HG03064 (cell line): Measurements from ENCODE around the gene LDB2.

Experiments
- ATAC-seq: cut with Tn5 transposase; IDR thresholded peaks from one replicate; pipeline ENCODE4 v1.9.1; 2021; ENCODE audit warnings: low read depth; ENCODE audit not compliant: unreplicated experiment

Gene LDB2

DNA sequence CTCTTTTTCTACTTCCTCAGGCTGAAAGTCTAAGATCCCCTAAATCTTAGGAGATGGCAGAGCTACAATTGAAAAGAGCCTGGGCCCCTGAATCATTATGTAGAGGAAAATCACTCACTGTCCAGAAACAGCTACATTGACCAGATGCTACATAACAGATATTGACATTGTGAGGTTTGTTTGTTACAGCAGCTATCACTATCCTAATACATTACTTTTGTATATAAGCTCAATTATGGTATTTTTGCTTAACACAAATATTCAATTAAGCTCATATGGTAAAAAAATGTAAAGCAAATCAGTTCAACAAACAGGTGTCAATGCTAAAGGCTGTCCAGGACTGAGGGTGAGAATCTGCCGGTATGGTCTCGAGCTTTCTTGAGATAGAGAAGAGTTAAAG, 89.4 kb downstream of the LDB2 start:
- ATAC-seq, result no peak

DNA sequence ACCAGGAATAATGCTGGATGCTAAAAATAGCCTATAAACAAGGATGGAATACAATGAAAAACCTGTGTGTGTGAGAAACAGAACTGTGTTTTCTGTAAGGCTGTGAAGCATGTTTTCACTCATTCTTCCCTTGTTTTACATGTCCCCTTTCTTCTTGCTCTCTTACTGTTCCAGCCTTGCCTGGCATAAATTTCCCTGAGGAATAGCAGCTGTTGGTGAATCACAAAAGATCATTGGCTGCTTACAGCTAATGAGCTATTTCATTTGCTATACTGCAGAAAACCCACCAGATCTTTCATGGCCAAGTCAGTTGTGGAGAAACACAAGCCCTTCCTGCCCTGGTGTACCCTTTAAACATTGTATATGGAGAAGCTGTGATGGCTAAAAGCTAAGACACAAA, 91.1 kb downstream of the LDB2 start:
- ATAC-seq, result no peak

GRCh38 chr4:16804581-16804980, 93.9 kb downstream of the LDB2 start:
- no peak for ATAC-seq

DNA sequence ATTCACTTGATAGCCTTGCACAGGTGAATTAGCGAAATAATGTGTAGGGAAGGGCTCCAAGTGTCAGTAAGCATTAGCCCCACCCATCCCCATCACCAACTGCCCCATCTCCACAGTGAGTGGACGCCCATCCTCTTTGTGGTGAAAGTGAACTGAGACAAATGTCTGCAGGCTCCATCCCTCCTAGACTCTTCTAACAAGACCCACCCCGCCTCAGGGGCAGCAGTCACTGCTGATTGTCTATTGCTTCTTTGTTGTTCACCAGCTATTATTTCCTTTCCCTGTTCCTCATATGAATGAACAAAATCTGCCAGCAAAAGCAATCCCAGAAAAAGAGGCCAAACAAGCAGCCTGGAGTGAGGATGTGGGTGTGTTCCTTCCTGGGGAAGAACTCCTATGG, 96.4 kb downstream of the LDB2 start:
- ATAC-seq, result no peak

DNA sequence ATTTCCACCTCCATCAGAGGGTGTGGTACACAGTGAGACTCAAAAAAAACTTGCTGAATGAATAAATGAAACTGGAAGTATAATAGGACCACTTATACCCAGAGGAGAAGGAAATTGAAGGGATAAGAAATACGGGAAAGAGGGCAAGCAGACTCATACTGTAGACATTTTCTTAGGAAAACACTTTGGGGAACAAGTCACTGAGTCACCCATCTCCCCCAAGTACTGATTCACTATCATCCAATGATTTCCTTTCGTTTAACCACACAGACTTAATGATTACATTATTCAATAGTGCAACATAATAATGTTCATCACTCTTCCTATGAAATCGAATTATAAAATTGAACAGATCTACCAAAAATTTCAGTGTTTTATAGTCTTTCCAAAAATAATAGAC, 97.1 kb downstream of the LDB2 start:
- no peak for ATAC-seq

DNA sequence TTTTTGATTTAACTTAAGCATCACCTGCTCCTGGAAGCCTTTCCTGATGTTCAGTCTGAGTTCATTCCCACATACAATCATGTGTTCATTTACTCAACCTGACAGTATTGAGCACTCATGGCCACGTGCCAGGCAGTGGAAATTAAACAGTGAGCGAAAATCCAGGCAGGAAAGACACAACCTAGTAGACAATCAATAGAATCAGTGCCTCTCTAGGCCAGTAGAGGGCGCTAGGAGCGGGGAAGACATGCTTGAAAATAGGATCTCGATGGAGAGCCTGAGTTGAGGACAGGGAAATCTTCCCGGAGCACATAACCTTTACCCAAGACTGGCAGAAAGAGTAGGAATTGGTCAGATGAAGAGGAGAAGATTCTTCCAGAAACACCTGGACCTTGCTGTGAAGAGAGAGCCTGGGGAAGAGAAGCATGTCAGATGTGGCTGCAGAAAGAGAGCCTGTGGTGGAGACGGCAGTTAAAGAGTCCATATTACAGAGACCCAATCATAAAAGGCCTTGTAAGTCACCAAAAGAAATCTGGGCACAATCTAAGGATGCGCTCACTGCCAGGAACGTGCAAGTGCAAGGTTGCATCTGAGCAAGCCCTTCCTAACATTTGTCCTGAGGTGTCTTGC, 103.5 kb downstream of the LDB2 start:
- ATAC-seq, result no peak

DNA sequence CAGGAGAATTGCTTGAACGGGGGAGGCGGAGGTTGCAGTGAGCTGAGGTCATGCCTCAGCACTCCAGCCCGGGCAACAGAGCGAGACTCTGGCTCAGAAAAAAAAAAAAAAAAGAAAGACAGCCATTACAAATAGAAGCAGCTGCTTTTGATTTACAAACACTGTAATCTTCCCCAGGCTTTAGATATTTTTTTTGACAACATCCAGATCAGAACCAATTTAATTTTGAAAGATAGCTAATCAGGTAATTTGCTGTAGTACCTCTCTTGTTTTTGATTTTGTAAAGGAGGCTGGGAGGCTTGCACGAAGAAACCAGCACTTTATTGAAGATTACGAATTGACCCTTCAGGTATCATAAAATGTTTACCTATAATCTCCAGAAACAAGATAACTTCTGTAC, 107.0 kb downstream of the LDB2 start:
- no peak for ATAC-seq

DNA sequence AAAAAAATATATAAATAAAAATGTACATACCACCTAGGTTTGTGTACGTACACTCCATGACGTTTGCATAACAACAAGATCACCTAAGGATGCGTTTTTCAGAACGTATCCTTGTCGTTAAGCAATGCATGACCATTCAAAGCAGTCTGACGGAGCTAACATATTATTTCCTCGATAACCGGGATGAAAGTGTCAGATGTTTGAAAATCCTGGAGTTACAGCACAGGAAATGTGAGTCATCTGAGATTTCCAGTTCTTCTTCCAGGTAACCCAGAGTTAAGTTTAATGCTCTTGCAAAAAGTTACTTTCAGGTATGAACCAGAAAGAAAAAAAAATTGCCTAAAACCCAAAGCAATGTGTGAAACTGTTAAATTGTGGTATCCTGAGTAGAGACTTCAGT, 107.9 kb downstream of the LDB2 start:
- no peak for ATAC-seq

DNA sequence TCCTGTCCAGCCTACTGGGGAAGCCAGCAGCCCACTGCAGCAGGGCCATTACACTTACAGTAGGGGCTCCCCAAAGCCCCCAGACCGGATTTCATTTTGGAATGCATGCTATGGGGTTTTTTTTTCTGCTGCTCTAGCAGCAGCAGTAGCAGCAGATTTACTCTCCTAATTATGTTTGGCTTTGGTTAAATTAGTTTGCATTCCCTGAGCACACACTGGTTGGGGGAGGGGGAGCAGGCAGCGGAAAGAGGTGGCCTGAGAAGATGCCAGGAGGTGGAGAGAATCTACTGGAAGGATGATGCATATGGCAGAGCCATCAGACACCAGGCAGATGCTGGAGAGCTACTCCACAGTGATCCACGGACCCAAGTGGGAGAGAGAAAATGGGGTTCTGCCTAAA, 109.6 kb downstream of the LDB2 start:
- no peak for ATAC-seq

GRCh38 chr4:16785793-16786527, 112.5 kb downstream of the LDB2 start:
- ATAC-seq, result no peak

DNA sequence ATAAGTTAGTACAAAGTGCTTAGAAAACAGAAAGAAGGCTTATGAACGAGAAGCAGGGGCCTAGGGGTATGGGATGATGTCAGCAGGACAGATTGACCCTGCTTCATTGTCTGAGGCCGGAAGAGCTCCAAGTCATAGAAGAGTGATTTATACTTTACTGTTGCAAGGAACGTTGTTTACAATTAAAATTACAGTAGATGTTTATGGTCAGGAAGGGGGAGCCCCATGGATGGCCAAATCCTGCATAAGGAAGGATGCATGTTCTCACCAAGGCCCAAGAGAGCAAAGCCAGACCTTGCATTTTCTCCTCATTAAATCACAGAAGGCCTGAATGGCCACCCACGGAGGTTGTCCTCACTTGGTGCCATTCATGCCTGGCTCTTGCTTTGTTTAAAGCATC, 115.3 kb downstream of the LDB2 start:
- ATAC-seq, result no peak

- ATAC-seq, result no peak
Measured at GRCh38 chr4:16779028-16779675, 119.3 kb downstream of the LDB2 start.

DNA sequence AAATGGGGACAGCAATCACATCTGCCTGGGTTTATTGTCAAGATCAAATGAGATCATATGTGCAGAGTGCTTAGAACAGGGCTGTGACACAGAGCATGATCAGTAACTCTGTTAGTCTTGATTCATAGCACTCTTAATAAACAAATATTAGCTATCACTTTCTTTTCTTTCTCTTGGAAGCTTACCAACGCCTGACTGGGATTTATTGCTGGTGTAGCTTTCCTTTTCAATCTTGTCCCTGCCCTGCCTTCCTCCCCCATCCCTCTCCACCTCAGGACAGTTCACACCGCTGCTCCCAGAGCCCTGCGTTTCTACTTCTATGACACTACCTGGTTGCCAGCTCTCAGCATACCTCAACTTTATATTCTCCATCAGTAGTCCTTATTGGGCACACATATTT, 120.7 kb downstream of the LDB2 start:
- no peak for ATAC-seq

- ATAC-seq, result no peak
Measured at GRCh38 chr4:16775411-16776154, 122.9 kb downstream of the LDB2 start.

DNA sequence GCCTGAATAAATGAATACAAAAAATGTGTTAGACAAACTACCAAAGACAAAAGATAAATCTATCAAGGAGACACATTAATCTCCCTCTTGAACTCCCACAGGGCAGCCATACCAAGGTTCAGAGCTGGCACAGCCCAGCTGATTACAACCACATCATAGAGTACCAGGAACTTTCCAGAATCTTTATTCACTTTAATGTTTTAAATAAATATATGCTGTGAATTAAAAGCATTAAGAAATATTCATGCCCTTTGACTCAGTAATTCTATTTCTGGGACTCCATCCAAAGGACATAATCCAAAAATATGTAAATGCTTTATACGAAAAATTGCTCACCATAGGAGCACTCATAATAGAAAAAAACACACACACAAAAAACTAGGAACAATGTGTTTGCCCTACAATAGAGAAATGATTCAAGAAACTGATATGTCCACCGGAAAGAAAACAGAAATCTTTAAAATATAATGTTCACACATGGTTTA, 126.0 kb downstream of the LDB2 start:
- ATAC-seq, result no peak

- ATAC-seq, result no peak
Measured at GRCh38 chr4:16770710-16771285, 127.6 kb downstream of the LDB2 start.

DNA sequence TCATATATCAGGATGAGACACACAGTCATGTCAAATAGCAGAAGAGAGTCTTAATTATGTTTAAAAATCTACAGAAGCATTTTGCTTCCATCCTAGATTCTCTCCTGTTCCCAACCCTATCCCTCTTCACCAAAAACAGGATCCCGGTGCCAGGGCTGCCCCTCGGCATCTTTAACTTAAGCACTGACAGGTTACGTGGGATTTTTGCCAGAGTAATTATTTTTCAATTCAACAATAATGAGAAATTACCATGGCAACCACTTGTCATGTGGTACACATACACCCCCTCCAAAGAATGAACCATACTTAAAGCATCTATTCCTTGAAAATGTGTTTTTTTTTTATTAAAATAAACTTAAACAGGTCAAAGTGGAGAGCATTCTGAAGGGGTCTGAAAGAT, 130.6 kb downstream of the LDB2 start:
- no peak for ATAC-seq

GRCh38 chr4:16767251-16767650, 131.2 kb downstream of the LDB2 start:
- ATAC-seq, result no peak

DNA sequence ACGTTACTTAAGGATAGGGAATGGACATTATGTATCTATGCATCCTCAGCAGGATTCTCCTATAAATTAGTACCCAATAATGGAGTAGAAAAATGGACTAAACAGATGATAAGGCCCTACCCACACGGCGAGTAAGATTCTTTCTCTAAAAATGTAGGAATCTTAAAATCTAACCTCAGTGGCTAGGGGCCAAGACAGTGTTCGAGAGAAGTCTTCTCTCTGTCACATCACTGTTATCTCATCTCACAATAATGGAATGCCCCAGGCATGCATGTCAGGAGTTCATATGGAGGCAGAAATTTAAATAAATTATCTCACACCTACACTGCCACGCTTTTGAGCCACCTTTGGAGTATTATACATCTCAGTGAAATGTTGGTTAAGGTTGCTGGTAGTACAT, 132.9 kb downstream of the LDB2 start:
- no peak for ATAC-seq

DNA sequence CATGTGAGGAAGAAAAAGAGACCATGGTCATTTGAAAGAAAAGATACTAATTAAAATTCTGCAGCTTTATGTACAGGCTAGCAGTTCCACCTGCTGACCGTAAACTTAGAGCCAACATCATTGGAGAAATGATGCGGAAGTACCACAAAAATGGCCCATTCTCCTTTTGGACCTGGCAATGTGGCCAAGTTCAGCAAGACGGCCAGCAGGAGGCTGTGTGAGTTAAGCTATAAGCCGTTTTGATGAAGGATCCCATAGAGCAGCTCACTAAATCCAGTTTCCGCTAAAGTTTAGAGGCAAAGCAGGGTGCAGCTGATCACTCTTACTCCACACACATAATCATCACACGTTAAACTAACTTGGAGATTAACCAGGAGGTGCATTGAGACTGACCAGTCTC, 133.8 kb downstream of the LDB2 start:
- ATAC-seq, result no peak
